K562 (cell line): ENCODE measurements around the gene PPP1R10. TPM values are rescaled to one million over a fixed set of nuclear protein-coding genes. Genes with fewer than 3 reads are reported as not detected.
A peak's percentile ranks its signal among the peaks of the same experiment; 100 is the strongest.

Experiments
- EP400 ChIP-seq: fragments of 450-650 bp; IDR thresholded peaks from 2 replicates; pipeline ENCODE4 v1.6.1; 2017; ENCODE audit warnings: antibody characterized with exemption, mild to moderate bottlenecking, moderate library complexity
- HIVEP1 ChIP-seq: fragments of 250-450 bp; sonication (Bioruptor Pico); IDR thresholded peaks from 2 replicates; pipeline ENCODE4 v1.4.0; 2020; ENCODE audit warnings: mild to moderate bottlenecking
- LARP7 ChIP-seq: fragments of 450-650 bp; IDR thresholded peaks from 2 replicates; pipeline ENCODE4 v1.6.1; 2016
- NCOR1 ChIP-seq: fragments of 450-650 bp; IDR thresholded peaks from 2 replicates; pipeline ENCODE4 v1.6.1; 2016; ENCODE audit warnings: mild to moderate bottlenecking, moderate library complexity
- PTTG1 ChIP-seq: fragments of 450-650 bp; IDR thresholded peaks from 2 replicates; pipeline ENCODE4 v1.6.1; 2016; ENCODE audit warnings: low read depth, mild to moderate bottlenecking, missing genetic modification characterization, missing compliant biosample characterization
- TOE1 ChIP-seq, 2 experiments: fragments of 450-650 bp in 1 of 2; sonication (generic) in 1 of 2; formaldehyde crosslinking in 1 of 2; IDR thresholded peaks; 2 replicates each; pipeline versions ENCODE4 v1.7.1 to v1.8.0; 2016 to 2022; ENCODE audit warnings: borderline replicate concordance in 2 of 2, mild to moderate bottlenecking in 2 of 2, antibody characterized with exemption in 1 of 2, inconsistent platforms in 1 of 2, low read depth in 1 of 2, missing genetic modification reagents in 1 of 2, moderate library complexity in 1 of 2
- polyA plus RNA-seq, 8 experiments: library from polyadenylated mRNA; depleted of rRNA in 4 of 8; stranded (reverse) in 5 of 8; unstranded in 3 of 8; fragments of >200 nt; fragmentation: Nextera tagmentation in 2 of 8; fragmentation: Illumina TruSeq in 1 of 8; extraction: Ambion mirVana in 2 of 8; extraction: Trizol in 1 of 8; gene quantifications; 2 replicates each; pipeline versions ENCODE4 v1.2.1 to v1.2.3, GENCODE V29; 2011 to 2014; ENCODE audit warnings: inconsistent platforms in 1 of 8, missing spikeins in 1 of 8
- total RNA-seq, 7 experiments: library from RNA; depleted of rRNA in 6 of 7; stranded (reverse); fragments of >200 nt in 6 of 7; fragmentation: Illumina TruSeq in 2 of 7; extraction: Trizol in 2 of 7; gene quantifications; 2 replicates each; pipeline versions ENCODE4 v1.2.1 to v1.2.3, GENCODE V29; 2011 to 2021; ENCODE audit warnings: low replicate concordance in 1 of 7
- TF ChIP-seq, protein P1 (sequence below): fragments of 200-400 bp; formaldehyde crosslinking; IDR thresholded peaks from 2 replicates; pipeline ENCODE4 v1.6.1; 2017; ENCODE audit warnings: mild to moderate bottlenecking, low read depth, low read length, moderate library complexity
- TF ChIP-seq, protein P2 (sequence below): fragments of 250-450 bp; sonication (Bioruptor Pico); IDR thresholded peaks from 2 replicates; pipeline ENCODE4 v1.5.1; 2021; ENCODE audit warnings: mild to moderate bottlenecking

PPP1R10 gene
- total and polyA plus RNA-seq, 9 of the 15 experiments (the other 6 are each of a cell fraction or from before 2014, with no cell fraction given) = 14.1 to 65.5 (median 32.6) TPM

DNA sequence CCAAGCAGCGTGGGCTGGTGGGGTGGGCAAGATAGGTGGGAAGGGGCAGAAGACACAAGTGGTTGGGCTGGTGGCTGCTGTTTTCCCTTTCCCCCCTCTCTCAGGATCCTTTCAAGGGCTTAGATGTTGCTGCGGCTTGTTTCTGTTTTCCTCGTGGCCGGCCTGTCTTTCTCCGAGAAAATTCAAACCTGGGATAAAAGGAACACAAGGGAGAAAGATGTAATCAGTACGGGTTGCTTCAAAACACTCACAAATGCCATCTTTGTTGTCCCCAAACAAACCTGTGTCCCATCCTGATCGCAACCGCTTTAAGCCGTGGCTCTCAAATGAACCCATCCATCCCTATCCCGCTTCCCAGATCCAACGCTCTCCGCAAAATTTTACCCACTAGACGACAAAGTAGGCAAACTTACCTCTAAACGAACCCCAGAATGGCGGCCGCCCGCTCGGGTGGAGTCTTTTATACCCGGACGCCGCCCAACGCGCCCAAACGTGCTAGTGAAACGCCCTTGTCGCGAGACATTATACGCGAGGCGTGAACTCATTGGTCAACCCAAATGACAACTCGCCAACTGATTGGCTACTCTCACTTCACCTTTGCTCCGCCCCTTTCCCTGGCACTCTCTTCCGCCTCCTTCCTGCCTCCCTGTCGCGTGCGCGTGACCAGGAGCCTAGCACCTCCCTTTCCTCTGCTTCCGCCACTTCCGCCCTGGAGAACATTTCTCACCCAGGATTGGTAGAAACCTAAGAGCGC is at the start of gene PPP1R10 (continued):
- TF ChIP-seq TOE1 (IDR thresholded peaks at IDR 0.05; ENCODE audit: borderline replicate concordance) = peak; percentile 94; the same call in 1 of the 2 replicates
- peak; percentile 94; the same call in 1 of the 2 replicates for TF ChIP-seq TOE1 (CRISPR knock-in tag; IDR thresholded peaks at IDR 0.05; ENCODE audit: borderline replicate concordance, low read depth)
- TF ChIP-seq EP400 = no peak
- TF ChIP-seq, protein P1, sequence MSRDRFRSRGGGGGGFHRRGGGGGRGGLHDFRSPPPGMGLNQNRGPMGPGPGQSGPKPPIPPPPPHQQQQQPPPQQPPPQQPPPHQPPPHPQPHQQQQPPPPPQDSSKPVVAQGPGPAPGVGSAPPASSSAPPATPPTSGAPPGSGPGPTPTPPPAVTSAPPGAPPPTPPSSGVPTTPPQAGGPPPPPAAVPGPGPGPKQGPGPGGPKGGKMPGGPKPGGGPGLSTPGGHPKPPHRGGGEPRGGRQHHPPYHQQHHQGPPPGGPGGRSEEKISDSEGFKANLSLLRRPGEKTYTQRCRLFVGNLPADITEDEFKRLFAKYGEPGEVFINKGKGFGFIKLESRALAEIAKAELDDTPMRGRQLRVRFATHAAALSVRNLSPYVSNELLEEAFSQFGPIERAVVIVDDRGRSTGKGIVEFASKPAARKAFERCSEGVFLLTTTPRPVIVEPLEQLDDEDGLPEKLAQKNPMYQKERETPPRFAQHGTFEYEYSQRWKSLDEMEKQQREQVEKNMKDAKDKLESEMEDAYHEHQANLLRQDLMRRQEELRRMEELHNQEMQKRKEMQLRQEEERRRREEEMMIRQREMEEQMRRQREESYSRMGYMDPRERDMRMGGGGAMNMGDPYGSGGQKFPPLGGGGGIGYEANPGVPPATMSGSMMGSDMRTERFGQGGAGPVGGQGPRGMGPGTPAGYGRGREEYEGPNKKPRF = no peak
- TF ChIP-seq PTTG1 (tag) = no peak
- TF ChIP-seq LARP7 = peak; percentile 81; the same call in 1 of the 2 replicates
- TF ChIP-seq, protein P2, sequence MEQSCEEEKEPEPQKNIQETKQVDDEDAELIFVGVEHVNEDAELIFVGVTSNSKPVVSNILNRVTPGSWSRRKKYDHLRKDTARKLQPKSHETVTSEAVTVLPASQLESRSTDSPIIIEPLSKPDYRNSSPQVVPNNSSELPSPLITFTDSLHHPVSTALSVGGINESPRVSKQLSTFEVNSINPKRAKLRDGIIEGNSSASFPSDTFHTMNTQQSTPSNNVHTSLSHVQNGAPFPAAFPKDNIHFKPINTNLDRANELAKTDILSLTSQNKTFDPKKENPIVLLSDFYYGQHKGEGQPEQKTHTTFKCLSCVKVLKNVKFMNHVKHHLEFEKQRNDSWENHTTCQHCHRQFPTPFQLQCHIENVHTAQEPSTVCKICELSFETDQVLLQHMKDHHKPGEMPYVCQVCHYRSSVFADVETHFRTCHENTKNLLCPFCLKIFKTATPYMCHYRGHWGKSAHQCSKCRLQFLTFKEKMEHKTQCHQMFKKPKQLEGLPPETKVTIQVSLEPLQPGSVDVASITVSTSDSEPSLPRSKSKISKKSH (CRISPR knock-in tag) = 0 out of 2 replicates have a peak, but pooled peaks have one; percentile 5
- peak; percentile 56; the same call in 1 of the 2 replicates for TF ChIP-seq HIVEP1 (CRISPR knock-in tag)
- TF ChIP-seq NCOR1 = peak; percentile 84
